HuH-7.5 (cell line): Measurements from ENCODE around the gene ZRANB3.
"Not testable (repeated sequence)": the region's sequence is repeated elsewhere in the genome, so short reads cannot be mapped to it uniquely, and the experiment has no call there.

Experiments
- DNase-seq: peaks from one replicate; pipeline ENCODE4 v3.0.0; 2011; ENCODE audit warnings: low spot score

ZRANB3 gene

DNA sequence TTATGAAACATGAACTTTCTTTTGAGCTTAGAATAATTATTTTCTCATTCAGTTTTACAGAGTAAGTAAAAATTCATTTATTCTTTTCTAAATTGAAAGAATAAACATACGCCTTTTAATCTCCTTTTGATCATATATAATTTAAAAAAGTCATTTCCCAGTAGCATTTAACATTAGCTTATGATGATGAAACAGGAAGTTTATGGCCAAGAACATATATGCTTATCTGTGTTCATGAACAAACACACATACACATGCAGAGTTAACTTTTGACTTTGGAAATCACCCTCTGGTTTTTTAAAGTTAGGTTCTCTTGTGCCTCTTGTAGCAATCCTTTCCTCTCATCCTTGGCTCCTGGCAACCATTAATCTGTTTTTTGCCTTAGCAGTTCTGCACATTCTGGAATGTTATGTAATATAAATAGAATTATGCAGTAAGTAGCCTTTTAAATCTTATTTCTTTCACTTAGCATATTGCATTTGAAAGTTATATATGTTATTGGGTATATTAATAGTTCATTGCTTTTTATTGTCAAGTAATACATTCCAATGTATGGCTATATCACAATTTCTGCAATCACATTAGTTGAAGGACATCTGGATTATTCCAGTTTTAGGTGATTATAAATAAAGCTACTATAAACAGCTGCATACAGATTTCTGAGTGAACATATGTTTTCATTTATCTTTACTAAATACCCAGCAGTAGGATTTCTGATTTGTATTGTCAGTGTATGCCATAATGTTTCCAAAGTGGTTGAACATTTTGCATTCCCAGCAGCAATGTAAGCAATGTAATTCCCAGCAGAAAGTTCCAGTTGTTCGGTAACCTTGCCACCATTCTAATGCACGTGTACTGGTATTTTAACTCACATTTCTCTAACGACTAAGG is 210.3 kb downstream of the ZRANB3 start:
- DNase-seq, result no peak

DNA sequence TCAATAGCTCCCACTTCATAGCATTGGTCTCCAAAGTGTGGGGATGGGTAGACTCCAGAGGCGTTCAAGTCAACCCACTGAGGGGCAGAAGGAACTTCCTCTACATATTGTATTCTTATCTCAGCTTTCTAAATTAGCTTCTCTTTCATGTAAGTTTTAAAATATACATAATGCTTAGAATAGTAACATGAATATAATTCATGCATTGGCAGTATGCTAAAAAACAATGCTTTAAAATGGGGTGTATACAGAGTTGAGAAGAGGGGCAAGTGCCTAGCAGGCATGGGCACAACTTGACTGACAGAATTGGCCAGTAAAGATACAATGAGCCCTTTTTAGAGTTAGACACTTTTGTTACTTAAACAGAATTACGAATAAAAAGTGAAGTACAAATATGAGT is 212.2 kb downstream of the ZRANB3 start:
- no peak for DNase-seq

DNA sequence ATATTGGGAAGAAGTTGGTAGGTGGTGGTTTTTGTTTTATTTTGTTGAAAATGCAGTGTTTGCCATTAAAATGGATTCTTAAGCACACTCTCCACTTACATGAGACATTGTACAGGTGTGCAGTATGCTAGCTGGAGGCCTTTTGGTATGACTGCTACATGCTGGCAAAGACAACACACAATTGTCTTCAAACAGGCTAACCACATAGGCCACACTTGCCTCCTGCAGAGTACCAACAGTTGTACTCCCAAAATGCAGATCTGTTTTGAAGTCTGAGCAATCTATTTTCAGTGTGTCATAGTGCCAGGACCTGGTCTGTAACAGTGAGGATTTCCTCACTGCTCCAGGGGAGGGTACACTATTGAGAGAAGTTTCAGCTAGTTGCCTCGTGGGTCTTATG is 213.6 kb downstream of the ZRANB3 start:
- no peak for DNase-seq

- no peak for DNase-seq
Observed at GRCh38 chr2:135311962-135312361, 219.1 kb downstream of the ZRANB3 start.

DNA sequence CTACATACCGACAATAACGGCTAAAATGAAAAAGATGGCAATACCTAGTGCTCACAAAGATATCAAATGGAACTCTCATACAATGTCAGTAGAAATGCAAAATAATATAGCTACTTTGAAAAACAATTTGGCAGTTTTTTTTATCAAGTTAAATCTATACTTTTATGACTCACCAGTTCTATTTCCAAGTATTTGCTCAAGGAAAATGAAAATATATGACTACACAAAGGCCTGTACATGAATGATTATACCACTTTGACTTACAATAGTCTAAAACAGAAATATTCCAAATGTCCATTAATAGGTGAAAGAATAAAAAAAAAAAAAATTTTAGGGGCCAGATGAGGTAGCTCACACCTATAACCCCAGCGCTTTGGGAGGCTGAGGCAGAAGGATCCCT is 219.8 kb downstream of the ZRANB3 start:
- DNase-seq, result no peak

- no peak for DNase-seq
Observed at GRCh38 chr2:135304694-135305093, 226.3 kb downstream of the ZRANB3 start.

GRCh38 chr2:135299658-135300244 is 231.3 kb downstream of the ZRANB3 start:
- no peak for DNase-seq

DNA sequence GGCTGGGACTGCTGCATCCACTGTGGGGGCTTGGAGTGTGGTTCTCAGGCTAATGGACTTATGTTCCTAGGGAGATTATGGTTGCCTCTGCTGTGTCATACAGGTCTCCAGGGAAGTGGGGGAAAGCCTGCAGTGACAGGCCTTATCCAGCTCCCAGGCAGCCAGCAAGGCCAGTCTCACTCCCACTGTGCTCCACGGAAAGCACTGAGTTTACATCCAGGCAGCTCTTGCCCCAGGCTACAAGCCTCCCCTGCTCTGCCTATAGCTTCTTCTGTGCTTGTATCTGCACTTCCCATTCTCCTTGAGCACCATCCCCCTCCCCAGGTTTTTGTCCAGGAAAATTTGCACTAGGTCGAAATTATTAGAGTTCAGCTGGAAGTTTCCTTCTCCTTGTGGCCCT is 231.9 kb downstream of the ZRANB3 start:
- DNase-seq, result no peak

DNA sequence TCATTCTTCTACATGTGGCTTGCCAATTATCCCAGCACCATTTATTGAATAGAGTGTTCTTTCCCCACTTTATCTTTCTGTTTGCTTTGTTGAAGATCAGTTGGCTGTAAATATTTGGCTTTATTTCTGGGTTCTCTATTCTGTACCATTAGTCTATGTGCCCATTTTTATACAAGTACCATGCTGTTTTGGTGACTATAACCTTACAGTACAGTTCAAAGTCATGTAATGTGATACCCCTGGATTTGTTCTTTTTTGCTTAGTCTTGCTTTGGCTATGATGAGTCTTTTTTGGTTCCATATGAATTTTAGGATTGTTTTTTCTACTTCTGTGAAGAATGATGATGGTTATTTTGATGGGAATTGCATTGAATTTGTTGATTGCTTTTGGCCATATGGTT is 243.9 kb downstream of the ZRANB3 start:
- DNase-seq, result not testable (repeated sequence)

- no peak for DNase-seq
Observed at GRCh38 chr2:135285391-135285790, 245.6 kb downstream of the ZRANB3 start.

DNA sequence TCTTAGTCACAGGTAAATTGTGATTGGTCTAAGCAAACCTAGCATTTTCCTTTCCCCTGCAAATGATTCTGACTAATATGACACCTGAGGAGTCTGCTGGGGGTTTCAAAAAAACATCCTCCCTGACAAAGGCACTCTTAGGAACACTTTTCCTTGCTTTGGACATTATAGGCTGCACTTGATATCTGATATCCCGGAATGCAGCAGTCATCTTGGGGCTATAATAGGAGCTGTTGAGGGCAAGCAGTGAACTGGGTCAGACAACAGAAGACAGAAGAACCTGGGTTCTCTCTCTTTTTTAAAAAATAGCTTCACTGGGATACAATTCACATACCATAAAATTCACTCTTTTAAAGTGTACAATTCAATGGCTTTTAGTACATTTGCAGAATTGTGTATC is 249.6 kb downstream of the ZRANB3 start:
- DNase-seq, result no peak

DNA sequence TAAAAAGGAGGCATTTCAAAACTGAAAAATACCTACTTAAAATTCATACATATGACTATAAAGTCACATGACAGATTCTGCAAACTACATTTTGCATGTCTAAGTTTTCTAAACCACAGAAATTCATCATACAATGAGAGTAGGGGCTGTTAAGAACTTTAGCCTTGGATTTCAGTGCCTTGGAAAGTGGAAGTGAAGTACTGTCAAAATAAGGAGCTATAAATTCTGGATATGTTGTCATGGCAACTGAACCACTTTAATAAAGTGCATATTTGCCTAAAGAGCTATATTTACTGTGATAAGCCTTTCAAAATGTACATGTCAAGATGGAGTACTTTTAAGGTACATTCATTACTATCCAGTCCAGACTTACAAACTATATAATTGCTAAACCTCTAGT is 251.8 kb downstream of the ZRANB3 start:
- DNase-seq, result no peak

DNA sequence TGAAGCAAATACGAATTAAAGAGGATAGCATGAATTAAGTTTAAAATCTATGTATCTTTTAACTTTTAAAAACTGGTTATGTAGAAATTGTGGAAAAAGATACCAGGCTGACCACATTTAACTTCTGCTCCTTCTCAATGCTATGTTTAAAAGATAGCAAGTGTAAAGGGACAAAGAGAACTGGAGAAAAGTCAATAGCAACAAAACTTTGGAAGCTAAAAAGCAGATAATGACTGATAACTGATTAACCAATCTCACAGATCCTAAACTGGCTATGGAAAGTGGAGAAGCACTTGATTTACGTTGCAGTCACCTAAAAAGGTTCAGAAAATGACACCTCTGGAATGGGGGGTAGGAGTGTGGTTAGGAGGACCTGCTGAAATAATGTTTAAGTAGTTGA is 254.5 kb downstream of the ZRANB3 start:
- DNase-seq, result no peak

DNA sequence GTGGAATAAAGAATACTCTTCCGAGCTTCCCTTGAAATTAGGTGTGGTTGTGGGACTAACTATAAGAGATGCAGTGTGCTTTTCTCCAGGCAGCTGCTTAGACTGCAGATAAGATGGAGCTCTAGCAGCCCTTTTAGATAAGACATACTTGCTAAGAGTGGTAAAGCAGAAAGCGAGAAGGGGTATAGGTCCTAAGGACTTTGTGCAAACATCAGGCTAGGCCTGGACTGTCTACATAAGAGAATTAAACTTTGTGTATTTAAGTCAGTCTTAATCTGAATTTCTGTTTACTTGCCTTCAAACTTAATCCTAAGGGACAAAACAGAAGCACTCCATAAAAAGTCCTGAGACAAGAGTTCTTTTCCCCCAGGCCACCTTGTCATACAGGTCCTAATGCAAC is 260.0 kb downstream of the ZRANB3 start:
- DNase-seq, result no peak

GRCh38 chr2:135265960-135266490 is 265.0 kb downstream of the ZRANB3 start:
- DNase-seq, result no peak

DNA sequence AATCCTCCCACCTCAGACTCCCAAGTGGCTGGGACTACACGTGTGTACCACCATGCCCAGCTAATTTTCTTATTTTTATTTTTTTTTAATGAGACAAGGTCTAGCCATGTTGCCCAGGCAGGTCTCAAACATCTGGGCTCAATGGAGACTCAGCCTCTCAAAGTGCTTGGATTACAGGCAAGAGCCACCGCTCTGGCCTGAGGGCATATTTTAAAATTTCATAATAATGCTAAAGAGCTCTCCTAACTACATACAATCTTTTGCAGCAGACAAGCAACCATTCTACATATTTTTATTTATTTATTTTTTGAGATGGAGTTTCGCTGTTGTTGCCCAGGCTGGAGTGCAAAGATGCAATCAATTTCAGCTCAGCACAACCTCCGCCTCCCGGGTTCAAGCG is 271.9 kb downstream of the ZRANB3 start:
- DNase-seq, result no peak

- DNase-seq, result no peak
Observed at GRCh38 chr2:135258193-135258592, 272.8 kb downstream of the ZRANB3 start.

DNA sequence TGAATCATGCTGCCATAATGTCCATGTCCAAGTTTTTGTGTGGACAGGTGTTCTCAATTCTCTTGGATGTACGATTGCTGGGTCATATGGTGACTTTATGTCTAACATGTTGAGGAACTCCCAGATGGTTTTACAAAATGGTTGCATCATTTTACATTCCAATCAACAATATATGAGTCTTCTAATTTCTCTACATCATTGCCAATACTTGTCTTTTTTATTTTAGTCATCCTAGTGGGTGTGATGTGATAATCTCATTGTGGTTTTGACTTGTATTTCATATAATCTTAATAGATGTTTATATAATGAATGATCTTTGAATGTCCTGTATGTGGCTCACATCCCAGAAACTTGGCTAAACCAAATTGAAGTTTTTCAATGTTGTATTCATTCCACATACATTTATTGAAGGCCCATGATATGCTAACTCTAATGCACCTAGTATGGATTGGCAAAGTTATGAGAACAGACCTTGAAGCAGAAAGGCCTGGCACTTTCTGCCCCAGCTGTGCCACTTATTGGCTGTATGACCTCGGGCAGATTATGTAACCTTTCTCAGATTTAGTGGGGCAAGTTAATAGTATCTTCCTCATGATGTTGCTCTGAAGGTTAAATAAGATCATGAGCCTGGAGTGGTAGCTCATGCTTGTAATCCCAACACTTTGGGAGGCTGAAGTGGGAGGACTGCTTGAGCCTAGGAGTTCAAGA is 273.5 kb downstream of the ZRANB3 start:
- no peak for DNase-seq

GRCh38 chr2:135256531-135257260 is 274.3 kb downstream of the ZRANB3 start:
- no peak for DNase-seq

DNA sequence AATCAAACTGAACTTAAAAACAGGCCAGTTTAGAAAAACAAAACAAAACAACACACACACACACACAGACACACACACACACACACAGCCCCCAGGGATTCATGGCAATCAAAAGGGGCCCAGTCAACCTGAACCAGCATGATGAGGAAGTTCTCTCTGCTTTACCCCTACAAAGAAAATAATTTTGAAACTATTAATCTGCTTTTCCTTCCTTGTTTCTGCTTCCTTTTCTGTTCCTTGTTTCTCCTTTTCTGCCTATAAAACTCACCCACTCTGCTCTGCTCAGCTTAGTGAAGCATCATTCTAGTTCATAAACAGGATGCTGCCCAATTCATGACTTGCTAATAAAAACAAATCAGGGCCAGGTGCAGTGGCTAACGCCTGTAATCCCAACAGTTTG is 275.8 kb downstream of the ZRANB3 start:
- DNase-seq, result no peak

- DNase-seq, result no peak
Observed at GRCh38 chr2:135252805-135253458, 278.1 kb downstream of the ZRANB3 start.

GRCh38 chr2:135248611-135249010 is 282.4 kb downstream of the ZRANB3 start:
- DNase-seq, result no peak
